Fibroblast of mammary gland (primary cell): ENCODE results near the gene ARF6.

Experiments
- DNase-seq: peaks from one replicate; pipeline ENCODE4 v3.0.0-alpha.2; 2010; ENCODE audit warnings: low read depth
- H3K4me3 ChIP-seq: 2 replicates; pipeline ENCODE4 v1.5.1; 2011; ENCODE audit warnings: low read depth, mild to moderate bottlenecking, low read length, moderate library complexity; ENCODE audit not compliant: control insufficient read depth
- TF ChIP-seq, protein P1 (sequence below): conservative IDR thresholded peaks from 2 replicates; pipeline ENCODE4 v1.5.1; 2011; ENCODE audit warnings: low read depth, low read length, inconsistent platforms; ENCODE audit not compliant: control insufficient read depth, insufficient read depth

Gene ARF6

DNA sequence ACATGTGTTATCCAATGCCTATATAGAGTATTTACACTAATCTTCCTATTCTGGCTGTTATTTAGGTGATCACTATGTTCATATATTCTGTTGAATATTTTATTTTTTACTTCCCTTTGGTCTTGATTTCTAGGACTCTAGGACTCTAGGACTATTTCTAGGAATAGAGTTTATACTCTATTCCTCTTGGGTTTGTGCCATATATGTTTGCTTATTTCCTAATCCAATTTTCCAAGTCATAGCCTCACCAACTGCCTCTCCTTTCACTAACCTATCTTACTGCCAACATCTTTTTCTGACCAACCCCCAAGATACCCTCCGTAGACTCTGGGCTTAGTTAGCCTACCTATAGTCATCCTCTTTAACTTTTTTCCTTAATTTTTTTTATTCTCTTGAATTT lies 28.5 kb downstream of the ARF6 start:
- no peak for DNase-seq
- TF ChIP-seq, protein P1, sequence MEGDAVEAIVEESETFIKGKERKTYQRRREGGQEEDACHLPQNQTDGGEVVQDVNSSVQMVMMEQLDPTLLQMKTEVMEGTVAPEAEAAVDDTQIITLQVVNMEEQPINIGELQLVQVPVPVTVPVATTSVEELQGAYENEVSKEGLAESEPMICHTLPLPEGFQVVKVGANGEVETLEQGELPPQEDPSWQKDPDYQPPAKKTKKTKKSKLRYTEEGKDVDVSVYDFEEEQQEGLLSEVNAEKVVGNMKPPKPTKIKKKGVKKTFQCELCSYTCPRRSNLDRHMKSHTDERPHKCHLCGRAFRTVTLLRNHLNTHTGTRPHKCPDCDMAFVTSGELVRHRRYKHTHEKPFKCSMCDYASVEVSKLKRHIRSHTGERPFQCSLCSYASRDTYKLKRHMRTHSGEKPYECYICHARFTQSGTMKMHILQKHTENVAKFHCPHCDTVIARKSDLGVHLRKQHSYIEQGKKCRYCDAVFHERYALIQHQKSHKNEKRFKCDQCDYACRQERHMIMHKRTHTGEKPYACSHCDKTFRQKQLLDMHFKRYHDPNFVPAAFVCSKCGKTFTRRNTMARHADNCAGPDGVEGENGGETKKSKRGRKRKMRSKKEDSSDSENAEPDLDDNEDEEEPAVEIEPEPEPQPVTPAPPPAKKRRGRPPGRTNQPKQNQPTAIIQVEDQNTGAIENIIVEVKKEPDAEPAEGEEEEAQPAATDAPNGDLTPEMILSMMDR: no peak
- no peak overlapping the region for H3K4me3 ChIP-seq

DNA sequence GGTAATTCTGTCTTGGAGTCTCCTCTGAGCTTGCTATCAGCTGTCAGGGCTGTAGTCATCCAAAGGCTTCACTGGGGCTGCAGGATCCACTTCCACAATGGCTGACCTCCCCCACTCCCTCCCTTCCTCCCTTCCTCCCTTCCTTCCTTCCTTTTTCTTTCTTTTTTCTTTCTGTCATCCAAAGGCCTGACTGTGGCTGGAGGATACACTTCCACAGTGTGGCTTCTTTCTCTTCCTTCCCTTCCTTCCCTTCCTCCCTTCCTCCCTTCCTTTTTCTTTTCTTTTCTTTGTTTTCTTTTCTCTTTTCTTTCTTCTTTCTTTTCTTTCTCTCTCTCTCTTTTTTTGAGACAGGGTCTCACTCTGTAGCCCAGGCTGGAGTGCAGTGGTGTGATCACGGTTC lies 30.6 kb downstream of the ARF6 start:
- DNase-seq: no peak
- H3K4me3 ChIP-seq: no peak overlapping the region
- TF ChIP-seq, protein P1: no peak

DNA sequence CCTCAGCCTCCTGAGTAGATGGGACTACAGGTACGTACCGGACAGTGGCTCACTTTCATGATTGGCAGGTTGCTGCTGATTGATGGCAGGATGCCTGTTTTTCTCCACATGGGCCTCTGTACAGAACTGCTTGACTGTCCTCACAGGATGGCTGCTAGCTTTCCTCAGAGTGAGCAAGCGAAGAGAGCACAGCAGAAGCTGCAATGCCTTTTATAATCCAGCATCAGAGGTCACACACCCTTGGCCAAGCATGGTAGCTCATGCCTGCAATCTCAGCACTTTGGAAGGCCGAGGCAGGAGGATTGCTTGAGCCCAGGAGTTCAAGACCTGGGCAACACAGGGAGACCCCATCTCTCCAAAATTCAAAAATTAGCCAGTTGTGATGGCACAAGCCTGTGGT lies 31.0 kb downstream of the ARF6 start:
- H3K4me3 ChIP-seq: no peak overlapping the region
- TF ChIP-seq, protein P1: no peak
- DNase-seq: no peak

DNA sequence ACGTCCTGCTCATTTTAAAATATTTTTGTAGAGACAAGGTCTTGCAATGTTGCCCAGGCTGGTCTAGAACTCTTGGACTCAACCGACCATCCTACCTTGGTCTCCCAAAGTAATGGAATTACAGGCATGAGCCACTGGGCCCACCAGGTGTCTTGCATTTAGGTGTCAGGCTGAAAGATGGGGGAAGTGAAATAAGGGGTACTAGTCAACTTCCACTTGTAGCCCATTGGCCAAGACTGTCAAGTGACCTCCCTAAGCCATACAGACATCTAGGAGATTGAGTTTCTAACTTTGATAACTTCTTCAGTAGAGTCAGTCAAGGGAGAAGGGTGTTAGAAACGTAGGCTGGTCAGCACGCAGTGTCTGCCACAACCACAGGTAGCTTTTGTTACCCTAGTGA lies 32.0 kb downstream of the ARF6 start:
- TF ChIP-seq, protein P1: no peak
- H3K4me3 ChIP-seq: no peak overlapping the region
- DNase-seq: no peak

DNA sequence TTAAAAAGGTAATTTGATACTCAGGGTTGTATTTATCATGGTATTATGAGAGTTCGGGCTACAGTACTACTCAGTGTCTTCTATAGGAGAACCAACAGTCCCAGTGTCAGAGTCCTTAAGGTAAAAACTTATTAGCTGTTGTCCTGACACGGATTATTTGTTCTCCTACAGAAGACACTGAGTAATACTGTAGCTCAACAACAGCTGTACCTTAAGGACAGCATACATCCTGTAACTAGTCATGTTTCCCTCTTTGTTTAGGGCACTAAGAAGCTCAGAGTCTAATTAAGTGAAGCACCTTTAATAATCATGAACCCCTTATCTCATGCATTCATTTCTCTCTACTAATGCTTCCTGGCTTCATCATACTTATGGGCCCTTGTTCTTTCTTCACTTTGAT lies 33.9 kb downstream of the ARF6 start:
- TF ChIP-seq, protein P1: no peak
- no peak overlapping the region for H3K4me3 ChIP-seq
- no peak for DNase-seq

DNA sequence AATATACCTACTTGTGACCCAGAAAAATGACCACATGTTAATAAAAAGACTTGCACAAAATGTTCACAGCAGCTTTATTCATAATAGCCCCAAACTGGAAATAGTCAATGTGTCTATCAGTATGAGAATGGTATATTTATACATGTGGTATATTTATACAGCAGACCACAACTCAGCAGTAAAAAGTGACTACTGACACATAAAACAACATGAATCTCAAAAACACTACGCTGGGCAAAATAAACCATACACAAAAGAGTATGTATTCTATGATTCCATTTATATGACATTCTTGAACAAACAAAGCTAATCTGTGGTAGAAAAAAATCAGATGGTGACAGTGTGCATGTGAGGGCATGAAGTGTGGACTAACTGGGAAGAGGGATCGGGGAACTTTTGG lies 35.1 kb downstream of the ARF6 start:
- no peak for DNase-seq
- no peak overlapping the region for H3K4me3 ChIP-seq
- TF ChIP-seq, protein P1: no peak

DNA sequence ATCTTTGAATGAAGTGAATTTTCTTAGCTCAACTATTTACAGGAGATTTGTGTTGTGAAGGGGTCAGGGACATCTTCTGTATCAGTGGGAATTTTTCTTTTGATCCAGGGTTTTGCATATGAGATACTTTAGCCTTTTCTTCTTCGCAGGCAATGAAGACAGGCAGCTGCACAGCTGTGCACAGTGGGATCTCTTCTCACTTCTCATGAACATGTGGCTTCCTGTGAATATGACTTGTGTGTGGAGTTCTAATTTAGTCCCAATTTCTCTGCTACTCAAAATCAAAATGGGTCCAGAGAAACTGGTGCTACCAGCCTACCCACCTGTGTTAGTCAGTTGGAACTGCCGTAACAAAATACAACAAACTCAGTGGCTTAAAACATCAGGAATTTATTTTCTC lies 37.8 kb downstream of the ARF6 start:
- TF ChIP-seq, protein P1: no peak
- no peak for DNase-seq
- H3K4me3 ChIP-seq: no peak overlapping the region
